Measurements from ENCODE around the gene ARHGAP40.

DNA sequence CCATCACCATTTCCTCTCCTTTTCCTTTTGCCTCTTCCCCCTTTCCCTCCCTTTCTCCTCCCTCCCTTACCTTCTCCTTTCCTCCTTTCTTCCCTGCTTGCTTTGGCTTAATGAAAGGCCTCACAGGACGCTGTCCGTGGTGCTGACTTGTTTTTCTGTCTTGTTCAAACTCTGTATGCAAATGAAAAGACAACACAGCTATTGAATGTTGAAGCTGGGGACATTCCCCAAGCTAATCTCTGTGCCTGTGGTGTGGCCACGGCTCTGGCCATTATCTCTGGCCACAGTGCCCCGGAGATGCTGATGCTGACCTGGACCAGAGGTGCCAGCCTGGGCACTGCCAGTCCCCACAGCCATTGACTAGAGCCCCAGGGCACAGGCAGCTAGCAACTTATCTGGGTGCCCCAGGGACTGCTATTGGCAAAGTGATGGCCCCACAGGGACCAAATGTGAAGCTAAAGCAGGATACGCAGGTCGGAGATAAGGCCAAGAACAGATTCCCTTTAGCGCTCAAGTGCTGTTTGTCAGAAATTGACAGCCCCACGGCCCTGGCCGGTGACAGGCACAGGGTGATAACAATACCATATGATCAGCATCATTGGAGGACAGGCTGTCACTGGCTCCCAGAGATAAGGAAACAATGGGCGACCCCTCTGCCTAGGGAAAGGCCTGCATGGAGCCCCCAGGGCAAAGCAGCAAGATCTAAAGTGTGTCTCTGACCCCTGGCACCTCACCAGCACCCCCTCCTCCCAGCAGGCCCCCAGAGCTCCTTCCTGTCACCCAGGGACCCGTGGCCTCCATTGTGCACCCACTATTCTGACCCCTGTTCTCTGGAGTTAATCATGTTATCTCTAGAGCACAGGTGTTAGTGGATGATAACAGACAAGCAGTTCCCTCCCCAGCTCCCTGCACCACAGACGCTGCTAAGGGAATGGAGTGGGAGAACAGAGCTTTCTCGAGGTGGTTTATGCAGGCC, 91.1 kb downstream of the ARHGAP40 start:
- TF ChIP-seq, protein P1, sequence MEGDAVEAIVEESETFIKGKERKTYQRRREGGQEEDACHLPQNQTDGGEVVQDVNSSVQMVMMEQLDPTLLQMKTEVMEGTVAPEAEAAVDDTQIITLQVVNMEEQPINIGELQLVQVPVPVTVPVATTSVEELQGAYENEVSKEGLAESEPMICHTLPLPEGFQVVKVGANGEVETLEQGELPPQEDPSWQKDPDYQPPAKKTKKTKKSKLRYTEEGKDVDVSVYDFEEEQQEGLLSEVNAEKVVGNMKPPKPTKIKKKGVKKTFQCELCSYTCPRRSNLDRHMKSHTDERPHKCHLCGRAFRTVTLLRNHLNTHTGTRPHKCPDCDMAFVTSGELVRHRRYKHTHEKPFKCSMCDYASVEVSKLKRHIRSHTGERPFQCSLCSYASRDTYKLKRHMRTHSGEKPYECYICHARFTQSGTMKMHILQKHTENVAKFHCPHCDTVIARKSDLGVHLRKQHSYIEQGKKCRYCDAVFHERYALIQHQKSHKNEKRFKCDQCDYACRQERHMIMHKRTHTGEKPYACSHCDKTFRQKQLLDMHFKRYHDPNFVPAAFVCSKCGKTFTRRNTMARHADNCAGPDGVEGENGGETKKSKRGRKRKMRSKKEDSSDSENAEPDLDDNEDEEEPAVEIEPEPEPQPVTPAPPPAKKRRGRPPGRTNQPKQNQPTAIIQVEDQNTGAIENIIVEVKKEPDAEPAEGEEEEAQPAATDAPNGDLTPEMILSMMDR (IDR thresholded peaks at IDR 0.05): no peak
- TF ChIP-seq POLR2AphosphoS5 (IDR thresholded peaks at IDR 0.05) (no peak), POLR2A (IDR thresholded peaks at IDR 0.05) (no peak)
